Articular chondrocyte of knee joint (primary cell): ENCODE results near the gene EMX1. TPM values are rescaled to one million over a fixed set of nuclear protein-coding genes. Genes with fewer than 3 reads are reported as not detected.

Experiments used
- total RNA-seq: library from RNA; depleted of rRNA; stranded (reverse); fragments of >200 nt; gene quantifications from 2 replicates; pipeline ENCODE4 v1.2.3, GENCODE V29; 2012

The EMX1 gene
- total RNA-seq: not detected in 2 replicates

GRCh38 chr2:72917138-72917876 is at the start of gene EMX1:
TSS of gene EMX1 (plus strand) at chr2:72917519. CDS start at chr2:72917853, 334 bp downstream.

GRCh38 chr2:72887032-72887739 is 30.1 kb upstream of the EMX1 start, which contains the start of gene SPR:
TSS of gene SPR (plus strand) at chr2:72887408. CDS start at chr2:72887433, 25 bp downstream.

Other genes with a start within 250 kb of the EMX1 start
- 31.8 and 37.6 TPM in 2 replicates for gene EXOC6B, start 91.5 kb upstream of the EMX1 start, total RNA-seq
- gene SPR, start 30.1 kb upstream of the EMX1 start, total RNA-seq: 22.7 and 23.0 TPM in 2 replicates
- 16.6 and 17.8 TPM in 2 replicates for gene SFXN5, start 154.2 kb downstream of the EMX1 start, total RNA-seq
- 60.9 and 63.1 TPM in 2 replicates for gene RAB11FIP5, start 195.4 kb downstream of the EMX1 start, total RNA-seq